GM18505 (cell line): ENCODE results near the gene HSD11B1L.
"Not testable (repeated sequence)": the region's sequence is repeated elsewhere in the genome, so short reads cannot be mapped to it uniquely, and the experiment has no call there.

Experiments
- ATAC-seq: cut with Tn5 transposase; IDR thresholded peaks from one replicate; pipeline ENCODE4 v1.9.1; 2021; ENCODE audit not compliant: unreplicated experiment
- POLR2A ChIP-seq: IDR thresholded peaks from 4 replicates; pipeline ENCODE4 v1.6.1; 2011; ENCODE audit warnings: borderline replicate concordance; ENCODE audit not compliant: insufficient read depth, insufficient read length; ENCODE audit errors: extremely low read depth

Gene HSD11B1L

GRCh38 chr19:5719274-5719960, 38.6 kb downstream of the HSD11B1L start:
- ATAC-seq = peak; percentile 12
- TF ChIP-seq POLR2A = no peak

- TF ChIP-seq POLR2A = peak; percentile 92
- ATAC-seq = peak; percentile 76
Measured at GRCh38 chr19:5719961-5720790, 39.3 kb downstream of the HSD11B1L start, which contains the start of the genes CATSPERD and LONP1. Gene CATSPERD (plus strand): TSS chr19:5720637. CDS start chr19:5720738, 101 bp downstream. Gene LONP1 (minus strand): TSS chr19:5720146. CDS start chr19:5720132, 14 bp downstream.

- no peak for TF ChIP-seq POLR2A
- ATAC-seq = no peak
Measured at GRCh38 chr19:5727453-5728050, 46.7 kb downstream of the HSD11B1L start.

- not testable (repeated sequence) for ATAC-seq
Measured at GRCh38 chr19:5733172-5733571, 52.3 kb downstream of the HSD11B1L start.
